CD14-positive monocyte (primary cell): ENCODE data around the gene SLF2. TPM values are rescaled to one million over a fixed set of nuclear protein-coding genes. Genes with fewer than 3 reads are reported as not detected.

ENCODE experiments used
- DNase-seq, 3 donors: peaks; one replicate each; pipeline ENCODE4 v3.0.0-alpha.2; 2011 to 2022
- H2AFZ ChIP-seq: 2 replicates; pipeline ENCODE4 v1.6.0; 2012; ENCODE audit warnings: mild to moderate bottlenecking, low read depth, low read length, inconsistent platforms; ENCODE audit not compliant: insufficient read depth, poor library complexity, severe bottlenecking
- H3K27ac ChIP-seq, 2 donors: 1 replicate in 1 of 2; 2 replicates in 1 of 2; pipeline ENCODE4 v1.5.1; 2012 to 2013; ENCODE audit warnings: low read length in 2 of 2, control low read depth in 1 of 2, inconsistent platforms in 1 of 2, low read depth in 1 of 2, mild to moderate bottlenecking in 1 of 2
- H3K27me3 ChIP-seq, 2 donors: one replicate each; pipeline versions ENCODE4 v1.6.0 to v1.6.1; 2011 to 2013; ENCODE audit warnings: low read length in 2 of 2; ENCODE audit not compliant: control insufficient read depth in 2 of 2, insufficient read depth in 2 of 2
- H3K36me3 ChIP-seq, 2 donors: replicated peaks in 1 of 2; 1 replicate in 1 of 2; 2 replicates in 1 of 2; pipeline versions ENCODE4 v1.5.1 to v1.6.1; 2012 to 2013; ENCODE audit warnings: low read length in 2 of 2, control low read depth in 1 of 2, inconsistent platforms in 1 of 2, mild to moderate bottlenecking in 1 of 2; ENCODE audit not compliant: insufficient read depth in 2 of 2, control insufficient read depth in 1 of 2
- H3K4me1 ChIP-seq, 2 donors: 1 replicate in 1 of 2; 2 replicates in 1 of 2; pipeline versions ENCODE4 v1.5.1 to v1.6.1; 2012 to 2013; ENCODE audit warnings: low read length in 2 of 2, control low read depth in 1 of 2, inconsistent platforms in 1 of 2, mild to moderate bottlenecking in 1 of 2, moderate library complexity in 1 of 2; ENCODE audit not compliant: insufficient read depth in 2 of 2, control insufficient read depth in 1 of 2
- H3K4me2 ChIP-seq: replicated peaks from 2 replicates; pipeline ENCODE3; 2012; ENCODE audit warnings: low read length, moderate library complexity, mild to moderate bottlenecking; ENCODE audit not compliant: poor library complexity, severe bottlenecking; ENCODE audit errors: extremely low read depth
- H3K4me3 ChIP-seq, 3 experiments: fragments of 200-600 bp in 1 of 3; sonication (generic) in 1 of 3; replicated peaks in 1 of 3; 1 replicate in 2 of 3; 2 replicates in 1 of 3; pipeline ENCODE4 v1.5.1; 2011 to 2013; ENCODE audit warnings: low read length in 3 of 3, mild to moderate bottlenecking in 3 of 3, control low read depth in 2 of 3, low read depth in 2 of 3, inconsistent platforms in 1 of 3, moderate library complexity in 1 of 3
- H3K79me2 ChIP-seq: 2 replicates; pipeline ENCODE4 v1.6.0; 2012; ENCODE audit warnings: mild to moderate bottlenecking, control low read depth, inconsistent platforms, low read length, moderate library complexity; ENCODE audit not compliant: insufficient read depth
- H3K9ac ChIP-seq: 2 replicates; pipeline ENCODE4 v1.6.0; 2017; ENCODE audit warnings: low read length, mild to moderate bottlenecking; ENCODE audit not compliant: insufficient read depth, poor library complexity, severe bottlenecking
- H3K9me3 ChIP-seq, 2 donors: replicated peaks in 1 of 2; 1 replicate in 1 of 2; 2 replicates in 1 of 2; pipeline versions ENCODE4 v1.5.1 to v1.6.1; 2012 to 2013; ENCODE audit warnings: low read length in 2 of 2, control low read depth in 1 of 2; ENCODE audit not compliant: control insufficient read depth in 1 of 2, insufficient read depth in 1 of 2
- H4K20me1 ChIP-seq: 2 replicates; pipeline ENCODE4 v1.6.0; 2012; ENCODE audit warnings: mild to moderate bottlenecking, low read length, control low read depth, moderate library complexity; ENCODE audit not compliant: insufficient read depth
- H3K27ac Mint-ChIP-seq, 7 donors: one replicate each; pipeline ENCODE4 v1.8.0; 2020; ENCODE audit warnings: mild to moderate bottlenecking in 7 of 7, mixed read lengths in 7 of 7, moderate library complexity in 6 of 7, inconsistent platforms in 2 of 7
- H3K27me3 Mint-ChIP-seq, 3 donors: one replicate each; pipeline ENCODE4 v1.8.0; 2021 to 2022; ENCODE audit warnings: low read depth in 3 of 3, mild to moderate bottlenecking in 3 of 3, mixed read lengths in 3 of 3, moderate library complexity in 3 of 3, inconsistent platforms in 1 of 3
- H3K36me3 Mint-ChIP-seq, 2 donors: one replicate each; pipeline ENCODE4 v1.8.0; 2020; ENCODE audit warnings: mixed read lengths in 2 of 2, inconsistent platforms in 1 of 2, mild to moderate bottlenecking in 1 of 2
- H3K4me1 Mint-ChIP-seq: one replicate; pipeline ENCODE4 v1.8.0; 2020; ENCODE audit warnings: mild to moderate bottlenecking, mixed read lengths
- H3K4me3 Mint-ChIP-seq, 2 donors: one replicate each; pipeline ENCODE4 v1.8.0; 2020; ENCODE audit warnings: mild to moderate bottlenecking in 2 of 2, mixed read lengths in 2 of 2, moderate library complexity in 1 of 2
- H3K9me3 Mint-ChIP-seq, 7 donors: one replicate each; pipeline ENCODE4 v1.8.0; 2020 to 2022; ENCODE audit warnings: mixed read lengths in 7 of 7, mild to moderate bottlenecking in 6 of 7, moderate library complexity in 6 of 7, inconsistent platforms in 2 of 7
- WGBS: methylation state at CpG from one replicate; pipeline ENCODE4 v1.1.5; 2013; ENCODE audit warnings: missing lambda C conversion rate; ENCODE audit not compliant: insufficient coverage; 5-methylcytosine and 5-hydroxymethylcytosine counted together
- intact Hi-C, 2 donors: fragments of 100-400 bp; cut with micrococcal nuclease; formaldehyde crosslinking; loops; one replicate each; pipeline versions ENCODE4 v1.15.0 to v1.15.1; 2023
- polyA plus RNA-seq, 3 donors: library from polyadenylated mRNA; depleted of rRNA in 1 of 3; unstranded in 2 of 3; stranded (reverse) in 1 of 3; fragments of 300-500 nt in 2 of 3; fragments of >200 nt in 1 of 3; fragmentation: Illumina TruSeq in 2 of 3; gene quantifications; 1 replicate in 2 of 3; 2 replicates in 1 of 3; pipeline ENCODE4 v1.2.3, GENCODE V29; 2012 to 2021
- TF ChIP-seq, protein P1 (sequence below): fragments of 200-600 bp; IDR thresholded peaks from one replicate; pipeline ENCODE4 v1.8.0; 2022; ENCODE audit warnings: antibody characterized with exemption, mild to moderate bottlenecking

The SLF2 gene
- polyA plus RNA-seq, 3 donors: 5.8 to 11.3 (median 6.4) TPM

DNA sequence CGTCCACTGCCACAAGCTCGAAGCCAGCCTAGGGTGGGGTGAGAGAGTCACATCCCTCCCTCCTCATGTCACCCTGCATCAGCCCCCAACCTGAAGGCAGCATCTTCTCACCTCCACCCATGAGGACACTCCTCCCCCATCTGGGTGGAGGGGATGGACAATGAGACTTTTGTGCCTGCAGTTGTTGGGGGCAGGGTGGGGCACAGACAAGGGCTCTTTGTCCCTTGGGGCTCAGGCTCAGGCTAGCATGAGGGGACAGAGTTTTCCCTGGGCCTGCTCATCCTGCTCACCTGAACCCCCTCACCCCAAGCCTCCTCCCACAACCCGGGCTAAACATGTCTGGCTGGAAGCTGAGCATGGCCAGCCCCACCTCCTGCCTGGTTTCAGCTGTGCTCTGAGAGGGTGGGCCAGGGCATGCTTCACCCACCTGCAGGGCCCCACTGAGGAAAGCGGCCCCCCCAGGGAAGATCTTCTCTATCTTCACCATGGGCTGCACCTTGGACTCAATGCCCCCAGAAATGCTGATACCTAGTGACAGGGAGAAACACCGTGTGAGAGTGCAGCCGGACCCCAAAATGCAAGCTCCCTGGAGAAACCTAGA lies 96.2 kb downstream of the SLF2 start:
- Histone ChIP-seq H3K36me3 (peaks cover 3 to 12% of the 10 kb centered on the region in 2 donors), H3K27ac (no peak overlapping the region), H3K4me3 (no peak overlapping the region), H3K79me2 (no peaks in the 10 kb centered on the region), H3K9ac (no peak overlapping the region), H3K27me3 (no peaks in the 10 kb centered on the region), H4K20me1 (no peaks in the 10 kb centered on the region), H3K4me2 (no peak overlapping the region), H3K9me3 (no peaks in the 10 kb centered on the region), H2AFZ (no peak overlapping the region), H3K4me1 (peaks cover 5 to 8% of the 10 kb centered on the region in 2 donors)
- Mint-ChIP-seq H3K9me3 (peaks cover 0 to 3% (median 0%) of the 10 kb centered on the region in 7 donors), H3K27ac (peak overlapping the region in 2 of 7 donors; percentile 23 to 40), H3K36me3 (peaks cover 5 to 20% of the 10 kb centered on the region in 2 donors), H3K4me1 (peaks cover 12% of the 10 kb centered on the region), H3K4me3 (no peak overlapping the region), H3K27me3 (peaks cover 3 to 9% (median 7%) of the 10 kb centered on the region in 3 donors)
- 67% methylated on average over 3 of the region's 6 CpGs for WGBS
- TF ChIP-seq, protein P1, sequence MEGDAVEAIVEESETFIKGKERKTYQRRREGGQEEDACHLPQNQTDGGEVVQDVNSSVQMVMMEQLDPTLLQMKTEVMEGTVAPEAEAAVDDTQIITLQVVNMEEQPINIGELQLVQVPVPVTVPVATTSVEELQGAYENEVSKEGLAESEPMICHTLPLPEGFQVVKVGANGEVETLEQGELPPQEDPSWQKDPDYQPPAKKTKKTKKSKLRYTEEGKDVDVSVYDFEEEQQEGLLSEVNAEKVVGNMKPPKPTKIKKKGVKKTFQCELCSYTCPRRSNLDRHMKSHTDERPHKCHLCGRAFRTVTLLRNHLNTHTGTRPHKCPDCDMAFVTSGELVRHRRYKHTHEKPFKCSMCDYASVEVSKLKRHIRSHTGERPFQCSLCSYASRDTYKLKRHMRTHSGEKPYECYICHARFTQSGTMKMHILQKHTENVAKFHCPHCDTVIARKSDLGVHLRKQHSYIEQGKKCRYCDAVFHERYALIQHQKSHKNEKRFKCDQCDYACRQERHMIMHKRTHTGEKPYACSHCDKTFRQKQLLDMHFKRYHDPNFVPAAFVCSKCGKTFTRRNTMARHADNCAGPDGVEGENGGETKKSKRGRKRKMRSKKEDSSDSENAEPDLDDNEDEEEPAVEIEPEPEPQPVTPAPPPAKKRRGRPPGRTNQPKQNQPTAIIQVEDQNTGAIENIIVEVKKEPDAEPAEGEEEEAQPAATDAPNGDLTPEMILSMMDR: no peak
- no peak for DNase-seq
- intact Hi-C loops: no loop called here

DNA sequence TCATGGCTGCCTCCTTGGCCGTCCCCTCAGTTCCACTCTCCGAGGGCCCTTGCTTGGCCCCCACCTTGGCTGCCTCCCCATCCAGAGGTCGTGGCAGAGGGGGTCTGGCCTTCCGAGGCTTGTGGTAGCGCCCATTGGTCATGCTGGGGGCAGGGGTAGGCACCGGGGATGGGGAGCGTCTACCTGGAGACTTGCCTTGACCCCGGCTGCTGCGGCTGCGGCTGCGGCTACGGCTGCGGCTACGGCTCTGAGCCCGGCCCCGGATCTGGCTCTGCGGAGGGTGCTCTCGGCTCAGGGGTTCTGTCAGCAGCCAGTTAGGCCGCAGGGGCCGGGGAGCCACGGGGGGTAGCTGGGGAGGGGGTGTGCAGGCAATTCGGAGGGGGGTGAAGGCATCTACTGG lies 97.6 kb downstream of the SLF2 start:
- peaks cover 3 to 12% of the 10 kb centered on the region in 2 donors for H3K36me3 ChIP-seq
- no peak overlapping the region for H2AFZ ChIP-seq
- peaks cover 3 to 18% (median 11%) of the 10 kb centered on the region in 3 donors for H3K27me3 Mint-ChIP-seq
- H3K9me3 ChIP-seq: no peaks in the 10 kb centered on the region
- no peak overlapping the region for H3K27ac Mint-ChIP-seq
- H3K4me2 ChIP-seq: no peak overlapping the region
- no peak overlapping the region for H3K9ac ChIP-seq
- H3K4me1 Mint-ChIP-seq: peaks cover 16% of the 10 kb centered on the region
- 96% methylated on average over 8 of the region's 22 CpGs for WGBS
- peaks cover 5 to 8% of the 10 kb centered on the region in 2 donors for H3K4me1 ChIP-seq
- H3K4me3 ChIP-seq: no peak overlapping the region
- H3K9me3 Mint-ChIP-seq: peaks cover 0 to 3% (median 0%) of the 10 kb centered on the region in 7 donors
- intact Hi-C loops: loop anchor here in 1 of 2 donors (5.0 kb wide), 1 partner anchor 43 kb away; the partner anchor contains the start of gene SEMA4G
- TF ChIP-seq, protein P1: no peak
- H3K4me3 Mint-ChIP-seq: no peak overlapping the region
- no peak for DNase-seq
- no peak overlapping the region for H3K27ac ChIP-seq
- no peaks in the 10 kb centered on the region for H4K20me1 ChIP-seq
- H3K36me3 Mint-ChIP-seq: peaks cover 1 to 17% of the 10 kb centered on the region in 2 donors
- no peaks in the 10 kb centered on the region for H3K79me2 ChIP-seq
- no peaks in the 10 kb centered on the region for H3K27me3 ChIP-seq
